Caki2 (cell line): ENCODE results near the gene ECEL1. TPM values are rescaled to one million over a fixed set of nuclear protein-coding genes. Genes with fewer than 3 reads are reported as not detected.
"Not testable (repeated sequence)": the region's sequence is repeated elsewhere in the genome, so short reads cannot be mapped to it uniquely, and the experiment has no call there.

Experiments used
- DNase-seq: peaks from one replicate; pipeline ENCODE4 v3.0.0-alpha.2; 2015; ENCODE audit warnings: low read depth
- in situ Hi-C: cut with HindIII; loops from 2 replicates; pipeline ENCODE4 v1.10.0; 2016; ENCODE audit warnings: low sequenced_read_pairs, low pct_unique_long_range_greater_than_20kb, mixed read lengths
- total RNA-seq: library from RNA; depleted of rRNA; stranded (reverse); fragments of >200 nt; shearing (Covaris generic); gene quantifications from 2 replicates; pipeline ENCODE4 v1.2.3, GENCODE V29; 2014; ENCODE audit warnings: low replicate concordance; rRNA removed

Gene ECEL1, protein sequence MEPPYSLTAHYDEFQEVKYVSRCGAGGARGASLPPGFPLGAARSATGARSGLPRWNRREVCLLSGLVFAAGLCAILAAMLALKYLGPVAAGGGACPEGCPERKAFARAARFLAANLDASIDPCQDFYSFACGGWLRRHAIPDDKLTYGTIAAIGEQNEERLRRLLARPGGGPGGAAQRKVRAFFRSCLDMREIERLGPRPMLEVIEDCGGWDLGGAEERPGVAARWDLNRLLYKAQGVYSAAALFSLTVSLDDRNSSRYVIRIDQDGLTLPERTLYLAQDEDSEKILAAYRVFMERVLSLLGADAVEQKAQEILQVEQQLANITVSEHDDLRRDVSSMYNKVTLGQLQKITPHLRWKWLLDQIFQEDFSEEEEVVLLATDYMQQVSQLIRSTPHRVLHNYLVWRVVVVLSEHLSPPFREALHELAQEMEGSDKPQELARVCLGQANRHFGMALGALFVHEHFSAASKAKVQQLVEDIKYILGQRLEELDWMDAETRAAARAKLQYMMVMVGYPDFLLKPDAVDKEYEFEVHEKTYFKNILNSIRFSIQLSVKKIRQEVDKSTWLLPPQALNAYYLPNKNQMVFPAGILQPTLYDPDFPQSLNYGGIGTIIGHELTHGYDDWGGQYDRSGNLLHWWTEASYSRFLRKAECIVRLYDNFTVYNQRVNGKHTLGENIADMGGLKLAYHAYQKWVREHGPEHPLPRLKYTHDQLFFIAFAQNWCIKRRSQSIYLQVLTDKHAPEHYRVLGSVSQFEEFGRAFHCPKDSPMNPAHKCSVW
- 1.0 TPM in 1 of 2 replicates, not detected in the other for total RNA-seq

DNA sequence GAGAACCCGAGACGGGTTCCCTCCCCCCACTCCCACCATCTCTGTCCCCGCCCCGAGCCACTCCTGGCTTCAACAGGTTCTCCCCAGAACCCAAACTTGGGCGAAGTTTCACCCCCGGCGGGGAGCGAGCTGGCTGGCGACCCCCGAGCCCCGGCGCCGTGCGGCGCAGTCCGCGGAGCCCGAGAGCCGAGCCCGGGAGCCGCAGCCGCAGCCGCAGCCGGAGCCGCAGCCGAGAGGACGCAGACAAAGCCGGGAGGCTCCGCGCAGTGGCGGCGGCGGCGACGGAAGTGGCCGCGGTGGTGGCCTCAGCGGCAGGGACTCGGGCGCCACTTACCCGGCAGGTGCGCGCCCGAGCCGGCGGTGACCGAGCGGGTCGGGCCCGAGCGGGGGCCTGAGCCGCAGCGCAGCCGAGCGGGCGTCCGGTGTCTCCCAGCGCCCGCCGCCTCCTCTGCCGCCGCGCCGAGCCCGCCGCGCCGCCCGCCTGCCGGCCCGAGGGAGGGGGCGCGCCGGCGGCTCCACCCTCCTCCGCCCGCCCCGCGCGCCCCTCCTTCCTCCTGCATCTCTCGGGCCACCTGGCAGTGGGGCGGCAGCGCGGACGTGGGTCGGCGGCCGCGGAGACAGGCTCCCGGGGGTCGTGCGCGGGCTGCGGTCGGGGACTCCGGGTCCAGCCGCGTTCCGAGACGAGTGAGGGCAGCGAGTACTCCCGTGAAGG is at the start of gene ECEL1:
Gene ECEL1 (minus strand): TSS at position 450 of the 712 bp plus-strand sequence. CDS start 1,181 bp downstream, outside the sequence.
- in situ Hi-C loops, result no loop called here
- no peak for DNase-seq

DNA sequence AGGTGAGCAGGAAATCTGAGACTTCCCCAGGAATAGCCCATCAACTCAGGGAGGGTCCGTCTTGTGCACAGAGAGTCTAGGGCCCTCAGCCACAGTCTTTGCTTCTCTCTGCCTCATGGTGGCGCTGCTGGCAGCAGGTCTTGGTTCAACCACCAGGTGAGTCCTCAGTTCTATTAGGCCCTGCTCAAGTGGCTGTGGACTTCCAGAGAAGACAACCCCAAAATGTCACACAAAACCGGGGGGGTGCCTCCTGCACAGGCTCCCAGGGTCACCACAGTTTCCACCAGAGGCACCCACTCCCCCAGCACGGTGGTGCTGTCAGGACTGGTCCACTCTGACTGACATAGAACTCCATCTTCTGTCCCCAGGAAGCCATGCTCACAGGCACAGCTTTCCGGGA is 49.4 kb upstream of the ECEL1 start:
- in situ Hi-C loops, result no loop called here
- DNase-seq, result no peak

DNA sequence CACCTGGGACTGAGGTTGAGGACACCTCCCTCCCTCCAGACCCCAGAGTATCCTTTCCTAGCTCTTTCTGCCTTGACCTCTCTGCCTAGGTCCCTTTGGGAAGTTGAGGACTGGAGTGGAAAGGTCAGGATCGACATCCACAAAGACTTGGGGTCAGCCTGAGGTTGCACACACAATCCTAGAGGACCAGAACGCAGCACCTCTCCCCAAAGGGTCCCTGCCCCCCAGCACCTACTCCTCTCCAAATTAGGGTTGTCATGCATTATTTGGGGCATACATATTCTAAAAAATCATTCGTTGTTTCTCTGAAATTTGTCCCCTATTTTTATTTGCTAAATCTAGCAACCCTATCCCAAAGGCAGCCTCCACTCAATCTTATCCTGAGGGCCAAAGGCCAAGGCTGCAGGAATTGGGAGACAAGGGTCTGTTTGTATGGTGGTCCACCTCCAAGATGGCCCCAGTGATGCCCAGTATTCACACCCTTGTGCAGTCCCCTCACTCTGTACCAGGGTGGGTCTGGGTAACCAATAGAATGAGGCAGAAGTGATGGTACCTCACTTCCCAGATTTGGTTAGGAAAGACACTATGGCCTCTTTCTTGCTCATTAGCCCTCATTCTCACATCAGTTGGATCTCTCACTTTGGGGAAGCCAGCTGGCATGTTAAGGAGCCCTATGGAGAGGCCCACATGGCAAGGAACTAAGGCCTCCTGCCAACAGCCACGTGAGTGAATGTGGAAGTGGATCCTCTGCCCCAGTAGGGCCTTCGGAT is 48.3 kb upstream of the ECEL1 start:
- in situ Hi-C loops, result no loop called here
- no peak for DNase-seq

DNA sequence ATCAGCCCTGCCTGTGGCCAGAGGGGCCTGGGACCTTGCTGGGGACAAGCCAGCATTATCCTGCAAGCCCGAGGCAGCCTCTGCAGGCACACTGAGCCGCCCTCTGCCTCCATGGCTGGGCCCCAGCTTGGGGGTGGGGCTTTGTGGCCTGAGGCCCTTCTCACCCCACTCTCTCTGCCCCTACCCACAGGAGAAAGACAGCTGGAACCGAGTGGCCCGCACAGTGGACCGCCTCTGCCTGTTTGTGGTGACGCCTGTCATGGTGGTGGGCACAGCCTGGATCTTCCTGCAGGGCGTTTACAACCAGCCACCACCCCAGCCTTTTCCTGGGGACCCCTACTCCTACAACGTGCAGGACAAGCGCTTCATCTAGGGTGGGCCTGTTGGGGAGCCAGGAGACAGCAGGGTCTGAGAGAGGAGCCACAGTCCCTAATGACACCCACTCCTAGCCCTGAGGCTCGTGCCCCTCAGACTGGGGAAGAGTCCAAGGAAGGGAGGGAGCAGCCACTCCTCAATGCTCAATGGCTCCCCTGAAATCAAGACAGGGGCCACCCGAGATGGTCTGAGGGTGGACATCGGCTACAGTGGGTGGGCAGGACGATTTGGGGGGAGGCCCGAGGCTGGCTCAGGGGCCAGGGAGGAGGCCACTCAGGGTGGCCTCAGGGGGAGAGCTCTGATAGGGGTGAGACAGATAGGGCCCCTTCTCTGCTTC is 47.5 kb upstream of the ECEL1 start:
- in situ Hi-C loops, result no loop called here
- no peak for DNase-seq

DNA sequence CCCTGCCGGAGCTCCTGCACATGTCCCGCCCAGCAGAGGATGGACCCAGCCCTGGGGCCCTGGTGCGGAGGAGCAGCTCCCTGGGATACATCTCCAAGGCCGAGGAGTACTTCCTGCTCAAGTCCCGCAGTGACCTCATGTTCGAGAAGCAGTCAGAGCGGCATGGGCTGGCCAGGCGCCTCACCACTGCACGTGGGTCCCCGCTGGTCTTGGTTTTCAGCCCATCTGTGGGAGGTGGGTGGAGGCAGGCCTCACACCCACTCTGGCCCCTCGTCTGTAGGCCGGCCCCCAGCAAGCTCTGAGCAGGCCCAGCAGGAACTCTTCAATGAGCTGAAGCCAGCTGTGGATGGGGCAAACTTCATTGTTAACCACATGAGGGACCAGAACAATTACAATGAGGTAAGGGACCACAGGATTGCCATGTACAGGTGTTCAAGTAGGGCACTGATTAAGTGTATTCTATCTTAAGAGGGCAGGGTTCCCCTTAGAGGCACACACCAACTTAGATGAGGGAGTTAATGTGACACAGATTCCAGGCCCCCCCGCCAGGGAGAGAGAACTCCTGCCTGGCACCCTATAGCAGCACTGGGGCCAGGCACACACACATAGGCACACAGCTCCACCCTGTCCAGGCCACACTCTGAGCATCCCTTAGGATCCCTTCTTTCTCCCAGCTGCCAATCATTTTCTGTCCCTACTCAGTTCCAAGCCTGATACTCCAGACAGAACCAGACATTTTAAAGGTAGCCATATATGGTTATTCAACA is 46.5 kb upstream of the ECEL1 start:
- in situ Hi-C loops, result no loop called here
- no peak for DNase-seq

DNA sequence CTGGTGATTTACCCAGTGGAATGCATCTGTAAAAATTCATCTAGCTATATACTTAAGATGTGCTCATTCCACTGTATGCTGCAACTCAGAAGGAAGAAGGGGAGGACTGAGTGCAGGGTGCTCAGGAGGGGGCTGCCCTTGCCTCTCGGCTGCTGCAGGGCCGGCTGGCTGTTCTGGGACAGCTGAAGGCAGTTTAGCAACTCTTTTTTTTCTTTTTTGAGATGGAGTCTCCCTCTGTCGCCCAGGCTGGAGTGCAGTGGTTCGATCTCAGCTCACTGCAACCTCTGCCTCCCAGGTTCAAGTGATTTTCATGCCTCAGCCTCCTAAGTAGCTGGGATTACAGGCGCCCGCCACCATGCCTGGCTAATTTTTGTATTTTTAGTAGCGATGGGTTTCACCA is 45.2 kb upstream of the ECEL1 start:
- in situ Hi-C loops, DNase-seq: not testable (repeated sequence)

DNA sequence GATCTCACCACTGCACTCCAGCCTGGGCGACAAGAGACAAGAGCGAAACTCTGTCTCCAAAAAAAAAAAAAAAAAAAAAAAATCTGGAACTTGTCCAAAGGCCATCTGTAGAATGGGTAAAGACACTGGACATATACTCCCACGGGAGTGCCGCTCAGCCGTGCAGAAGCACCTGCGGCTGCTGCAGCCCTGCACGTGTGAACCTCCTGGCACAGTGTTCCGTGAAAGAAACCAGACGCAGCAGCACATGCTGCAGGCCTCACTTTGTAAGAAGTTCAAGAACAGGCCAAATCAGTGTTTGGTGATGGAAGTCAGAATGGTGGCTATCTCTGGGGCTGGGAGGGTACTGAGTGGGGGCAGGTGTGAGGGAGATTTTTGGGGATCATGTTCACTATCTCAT is 44.8 kb upstream of the ECEL1 start:
- in situ Hi-C loops, result no loop called here

DNA sequence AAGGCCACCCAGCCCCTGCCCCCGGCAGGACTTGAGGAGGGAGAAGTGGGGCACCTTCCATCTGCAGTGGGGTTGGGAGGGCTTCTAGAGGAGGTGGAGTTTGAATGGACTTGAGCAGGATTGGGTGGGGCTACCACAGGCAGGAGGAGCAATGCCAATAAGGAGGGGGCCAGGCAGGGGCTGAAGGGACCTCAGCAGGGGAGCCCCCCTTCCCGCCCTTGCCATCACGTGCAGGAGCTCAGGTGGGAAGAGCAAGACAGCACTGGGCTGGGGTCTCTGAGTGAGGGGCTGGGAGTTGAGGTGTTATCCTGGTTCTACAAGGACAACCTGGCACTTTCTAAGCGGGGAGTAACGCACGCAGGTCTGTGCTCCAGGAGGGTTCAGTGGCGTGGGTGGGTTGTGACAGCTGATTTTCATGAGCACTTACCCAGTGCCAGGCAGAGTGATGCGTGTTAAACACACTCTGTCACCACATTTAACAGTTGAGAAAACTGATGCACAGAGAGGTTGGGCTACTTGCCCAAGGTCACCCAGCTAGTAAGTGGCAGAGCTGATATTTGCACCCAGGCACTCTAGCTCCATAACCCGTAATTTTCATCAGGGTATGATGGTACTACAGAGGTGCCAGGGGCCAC is 43.1 kb upstream of the ECEL1 start:
- no peak for DNase-seq

More for the DNA sequence above, 44.8 kb upstream of the ECEL1 start:
- no peak for DNase-seq

DNA sequence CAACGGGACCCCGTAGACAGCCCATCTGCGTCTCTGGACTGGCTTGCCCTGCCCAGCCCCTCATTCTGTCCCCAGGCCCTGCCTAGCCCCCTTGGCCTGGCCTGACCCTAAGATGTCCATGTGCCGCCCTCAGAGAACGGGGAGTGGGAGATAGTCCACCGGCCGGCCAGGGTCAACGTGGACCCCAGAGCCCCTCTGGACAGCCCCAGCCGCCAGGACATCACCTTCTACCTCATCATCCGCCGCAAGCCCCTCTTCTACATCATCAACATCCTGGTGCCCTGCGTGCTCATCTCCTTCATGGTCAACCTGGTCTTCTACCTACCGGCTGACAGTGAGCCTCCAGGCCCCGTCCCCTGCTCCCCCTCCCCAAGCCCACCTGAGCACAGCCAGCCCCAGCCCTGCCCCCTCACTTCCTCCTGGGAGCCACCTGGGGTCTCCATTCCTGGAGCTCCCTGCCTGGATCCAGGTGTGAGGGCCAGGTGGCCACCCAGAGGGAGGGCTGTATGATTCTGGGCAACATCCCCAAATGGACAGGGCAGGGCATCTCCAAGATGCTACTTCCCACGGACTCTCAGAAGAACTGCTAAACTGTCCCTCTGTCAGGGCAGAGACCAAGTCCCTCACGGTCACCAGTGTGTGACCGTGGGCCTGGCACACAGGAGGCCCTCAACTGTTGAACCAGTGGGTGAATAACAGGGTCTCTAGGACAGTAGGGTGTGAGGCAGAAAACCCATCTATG is 42.3 kb upstream of the ECEL1 start:
- no peak for DNase-seq
- in situ Hi-C loops, result no loop called here

More for the DNA sequence above, 43.1 kb upstream of the ECEL1 start:
- in situ Hi-C loops, result no loop called here

DNA sequence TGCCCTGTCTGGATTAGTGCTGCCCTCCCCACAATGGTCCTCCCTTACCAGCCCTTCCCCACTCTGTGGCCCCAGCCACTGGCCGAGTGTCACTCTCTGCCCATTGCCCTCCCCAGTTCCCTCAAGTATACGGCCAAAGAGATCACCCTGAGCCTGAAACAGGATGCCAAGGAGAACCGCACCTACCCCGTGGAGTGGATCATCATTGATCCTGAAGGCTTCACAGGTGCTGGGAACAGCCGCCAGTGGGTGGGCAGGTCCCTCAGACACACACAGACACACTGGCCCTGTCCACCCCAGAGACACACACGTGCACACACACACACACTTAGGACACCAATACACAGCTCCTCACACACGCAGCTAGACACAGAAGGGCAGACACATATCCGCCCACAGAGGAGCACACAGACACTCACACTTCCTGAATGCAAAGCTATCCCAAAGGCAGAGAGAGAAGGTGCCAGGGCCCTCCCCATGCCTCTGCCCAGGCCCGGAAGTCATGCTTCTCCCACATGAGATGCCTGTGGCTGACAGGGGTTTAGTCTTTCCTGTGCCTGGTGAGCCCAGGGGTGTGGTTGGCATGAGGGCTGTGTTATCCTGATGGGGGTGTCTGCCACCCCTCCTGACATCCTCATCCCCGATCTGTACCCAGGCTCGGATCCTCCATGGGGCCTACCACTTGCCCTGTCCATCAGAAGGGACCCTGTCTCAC is 41.3 kb upstream of the ECEL1 start:
- in situ Hi-C loops, result no loop called here
- no peak for DNase-seq

DNA sequence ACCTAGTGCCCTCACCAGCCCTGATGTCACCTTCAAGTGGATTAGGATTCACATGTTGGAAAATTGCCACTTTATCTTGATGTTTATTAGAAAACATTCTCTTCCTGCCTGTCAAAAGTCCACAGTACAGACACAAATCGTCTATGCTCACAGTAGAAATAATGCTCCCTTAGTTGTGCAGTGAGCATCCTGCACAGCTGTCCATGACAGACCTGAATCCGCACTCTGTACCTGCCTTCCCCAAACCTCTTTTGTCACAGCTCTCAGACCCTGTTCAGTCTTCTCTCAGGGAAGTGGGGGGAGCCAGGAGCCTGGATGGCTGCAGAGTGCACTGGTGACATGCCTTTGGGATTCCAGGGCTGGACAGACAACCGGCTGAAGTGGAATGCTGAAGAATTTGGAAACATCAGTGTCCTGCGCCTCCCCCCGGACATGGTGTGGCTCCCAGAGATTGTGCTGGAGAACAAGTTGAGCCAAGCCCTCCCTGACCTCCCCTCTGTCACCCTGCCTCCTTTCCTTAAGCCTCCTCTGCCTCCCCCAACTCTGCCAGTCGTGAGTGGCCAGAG is 40.4 kb upstream of the ECEL1 start:
- DNase-seq, result no peak
- in situ Hi-C loops, result no loop called here

DNA sequence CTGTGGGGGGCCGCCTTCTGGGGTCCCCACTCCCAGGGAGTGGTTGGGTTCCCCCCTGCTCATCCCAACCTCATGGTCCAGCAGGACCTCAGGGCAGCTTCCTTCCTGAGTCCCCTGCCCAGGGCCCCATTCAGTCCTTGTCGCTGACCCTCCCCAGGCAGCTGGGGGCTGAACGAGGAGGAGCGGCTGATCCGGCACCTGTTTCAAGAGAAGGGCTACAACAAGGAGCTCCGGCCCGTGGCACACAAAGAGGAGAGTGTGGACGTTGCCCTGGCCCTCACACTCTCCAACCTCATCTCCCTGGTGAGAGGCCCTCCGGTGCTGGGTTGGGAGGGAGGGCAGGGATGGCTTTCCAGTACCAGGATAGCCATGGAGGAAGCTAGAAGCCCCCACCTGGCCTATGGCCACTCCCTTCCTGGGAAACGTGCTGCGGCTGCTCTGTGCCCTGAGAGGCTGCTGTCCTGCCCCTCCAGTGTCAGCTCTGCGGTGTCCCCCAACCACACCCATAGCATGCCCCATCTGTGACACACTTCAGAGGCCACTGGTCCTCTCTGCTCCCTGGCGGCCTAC is 38.8 kb upstream of the ECEL1 start:
- DNase-seq, result no peak
- in situ Hi-C loops, result no loop called here

DNA sequence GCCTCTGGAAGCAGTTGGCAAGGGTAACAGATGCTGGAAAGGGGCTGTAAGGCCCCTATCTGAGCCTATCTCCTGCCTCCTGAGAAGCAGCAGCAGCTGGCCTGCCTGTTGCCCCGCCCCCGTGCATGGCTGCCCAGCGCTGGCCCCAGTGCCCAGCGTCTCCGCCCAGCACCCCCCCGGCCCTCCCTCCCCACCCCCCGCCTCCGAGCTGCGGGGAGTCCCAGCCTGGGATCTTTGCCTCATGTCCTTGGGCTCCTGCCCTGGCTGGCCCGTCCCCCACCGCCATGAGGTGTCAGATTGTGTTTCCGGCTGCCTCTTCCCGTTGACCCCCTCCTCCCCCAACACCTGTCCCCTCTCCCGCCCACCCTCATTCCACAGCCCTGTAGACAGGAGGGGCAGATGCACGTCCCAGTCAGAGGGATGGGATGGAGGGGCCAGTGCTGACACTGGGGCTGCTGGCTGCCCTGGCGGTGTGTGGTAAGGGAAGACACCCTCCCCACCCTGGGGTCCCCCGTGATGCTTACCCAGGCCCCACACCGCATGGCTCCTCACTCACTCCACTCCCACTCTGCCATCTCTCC is 38.2 kb upstream of the ECEL1 start, which contains the start of gene CHRND:
Gene CHRND (plus strand): TSS at position 370 of the 581 bp plus-strand sequence. CDS start 56 bp downstream, at position 426.
- DNase-seq, result no peak
- in situ Hi-C loops, result no loop called here

DNA sequence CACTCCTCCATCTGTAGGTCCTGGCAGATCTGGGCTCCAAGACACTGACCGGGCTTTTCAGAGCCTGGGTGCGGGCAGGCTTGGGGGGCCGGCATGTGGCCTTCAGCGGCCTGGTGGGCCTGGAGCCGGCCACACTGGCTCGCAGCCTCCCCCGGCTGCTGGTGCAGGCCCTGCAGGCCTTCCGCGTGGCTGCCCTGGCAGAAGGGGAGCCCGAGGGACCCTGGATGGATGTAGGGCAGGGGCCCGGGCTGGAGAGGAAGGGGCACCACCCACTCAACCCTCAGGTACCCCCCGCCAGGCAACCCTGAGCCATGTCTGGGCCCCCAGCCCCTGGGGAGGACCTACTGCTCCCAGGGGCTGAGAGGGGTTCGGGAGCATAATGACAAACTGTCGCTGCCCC is 37.6 kb upstream of the ECEL1 start:
- in situ Hi-C loops, result no loop called here
- no peak for DNase-seq
